Neural cell (in vitro differentiated cells): ENCODE results near the gene USP31. TPM values are rescaled to one million over a fixed set of nuclear protein-coding genes. Genes with fewer than 3 reads are reported as not detected.

Experiments used
- H2AFZ ChIP-seq: fragments of 200-600, 300-800 bp; sonication (generic), shearing (Covaris generic); 2 replicates; pipeline ENCODE4 v1.6.0; 2014; ENCODE audit warnings: low read depth, mild to moderate bottlenecking, antibody characterized with exemption, low read length, moderate library complexity
- H3F3A ChIP-seq: fragments of 200-600 bp; shearing (Covaris generic); 2 replicates; pipeline ENCODE4 v1.6.1; 2016; ENCODE audit warnings: mild to moderate bottlenecking, moderate library complexity, mixed read lengths, antibody characterized with exemption, low read length; ENCODE audit not compliant: insufficient read depth, poor library complexity, severe bottlenecking
- H3K27ac ChIP-seq: fragments of 200-600, 300-800 bp; sonication (generic), shearing (Covaris generic); 2 replicates; pipeline ENCODE4 v1.5.1; 2014; ENCODE audit warnings: mild to moderate bottlenecking, low read length, moderate library complexity
- H3K27me3 ChIP-seq: fragments of 300-800, 200-600 bp; sonication (generic), shearing (Covaris generic); 2 replicates; pipeline ENCODE4 v1.6.0; 2014; ENCODE audit warnings: mild to moderate bottlenecking, low read depth, low read length, moderate library complexity; ENCODE audit not compliant: insufficient read depth
- H3K36me3 ChIP-seq: fragments of 300-800, 200-600 bp; sonication (generic), shearing (Covaris generic); 2 replicates; pipeline ENCODE4 v1.5.1; 2014; ENCODE audit warnings: mild to moderate bottlenecking, antibody characterized with exemption, low read length, moderate library complexity; ENCODE audit not compliant: insufficient read depth
- H3K4me2 ChIP-seq: fragments of 300-800, 200-600 bp; sonication (generic), shearing (Covaris generic); 2 replicates; pipeline ENCODE4 v1.6.0; 2014; ENCODE audit warnings: mild to moderate bottlenecking, low read length
- H3K4me3 ChIP-seq: fragments of 300-800, 200-600 bp; sonication (generic), shearing (Covaris generic); 2 replicates; pipeline ENCODE4 v1.5.1; 2014; ENCODE audit warnings: mild to moderate bottlenecking, low read length, moderate library complexity
- H3K79me2 ChIP-seq: fragments of 200-600 bp; shearing (Covaris generic); replicated peaks from 2 replicates; pipeline ENCODE4 v1.6.0; 2014; ENCODE audit warnings: mild to moderate bottlenecking, low read length, moderate library complexity; ENCODE audit not compliant: insufficient read depth
- H3K9ac ChIP-seq: fragments of 300-800, 200-600 bp; sonication (generic), shearing (Covaris generic); 2 replicates; pipeline ENCODE4 v1.6.1; 2016; ENCODE audit warnings: mild to moderate bottlenecking, low read length, mixed read lengths
- H3K9me2 ChIP-seq: fragments of 200-600 bp; shearing (Covaris generic); 2 replicates; pipeline ENCODE4 v1.6.1; 2016; ENCODE audit warnings: mild to moderate bottlenecking, low read length, mixed read lengths; ENCODE audit not compliant: insufficient read depth
- H3K9me3 ChIP-seq: fragments of 200-600, 300-800 bp; sonication (generic), shearing (Covaris generic); 2 replicates; pipeline ENCODE4 v1.6.1; 2016; ENCODE audit warnings: mild to moderate bottlenecking, mixed run types, low read length, moderate library complexity, mixed read lengths
- H4K20me1 ChIP-seq: fragments of 200-600 bp; shearing (Covaris generic); 2 replicates; pipeline ENCODE4 v1.6.1; 2016; ENCODE audit warnings: mild to moderate bottlenecking, mixed run types; ENCODE audit not compliant: insufficient read depth
- CTCF ChIP-seq: fragments of 450-650 bp; IDR thresholded peaks from 2 replicates; pipeline ENCODE4 v1.5.1; 2014; ENCODE audit warnings: antibody characterized with exemption, mild to moderate bottlenecking, moderate library complexity; ENCODE audit not compliant: poor library complexity, severe bottlenecking
- EP300 ChIP-seq: fragments of 450-650 bp; conservative IDR thresholded peaks from 2 replicates; pipeline ENCODE4 v1.6.1; 2014; ENCODE audit warnings: antibody characterized with exemption, mild to moderate bottlenecking, moderate library complexity; ENCODE audit not compliant: poor library complexity, severe bottlenecking
- EZH2 ChIP-seq: fragments of 200-600, 300-800 bp; shearing (Covaris generic), sonication (generic); IDR thresholded peaks from 2 replicates; pipeline ENCODE4 v1.6.1; 2014; ENCODE audit warnings: antibody characterized with exemption, low read length, borderline replicate concordance, mild to moderate bottlenecking; ENCODE audit not compliant: insufficient read depth, poor library complexity, severe bottlenecking
- MXI1 ChIP-seq: fragments of 450-650 bp; conservative IDR thresholded peaks from 2 replicates; pipeline ENCODE4 v1.6.1; 2014; ENCODE audit warnings: antibody characterized with exemption, mild to moderate bottlenecking; ENCODE audit not compliant: poor library complexity, severe bottlenecking
- POLR2AphosphoS5 ChIP-seq: IDR thresholded peaks from 2 replicates; pipeline ENCODE4 v1.6.1; 2012
- RAD21 ChIP-seq: fragments of 450-650 bp; conservative IDR thresholded peaks from 2 replicates; pipeline ENCODE4 v1.6.1; 2014; ENCODE audit warnings: antibody characterized with exemption, mild to moderate bottlenecking, moderate library complexity
- SMC3 ChIP-seq: fragments of 450-650 bp; conservative IDR thresholded peaks from 2 replicates; pipeline ENCODE4 v1.6.1; 2014; ENCODE audit warnings: antibody characterized with exemption, mild to moderate bottlenecking, moderate library complexity; ENCODE audit not compliant: poor library complexity
- TAF1 ChIP-seq: IDR thresholded peaks from 2 replicates; pipeline ENCODE4 v1.6.1; 2012; ENCODE audit warnings: low read depth
- polyA plus RNA-seq: library from polyadenylated mRNA; depleted of rRNA; stranded (reverse); fragments of >200 nt; gene quantifications from 2 replicates; pipeline ENCODE4 v1.2.3, GENCODE V29; 2014
- TF ChIP-seq, protein P1 (sequence below): IDR thresholded peaks from 2 replicates; pipeline ENCODE4 v1.6.1; 2012; ENCODE audit warnings: borderline replicate concordance

The USP31 gene
- polyA plus RNA-seq, 1 donor from 2014 or later: 5.8 TPM

- no peaks in the 10 kb centered on the region for H3K9me3 ChIP-seq
- no peak overlapping the region for H3K4me2 ChIP-seq
- H3K36me3 ChIP-seq: no peaks in the 10 kb centered on the region
- no peaks in the 10 kb centered on the region for H3K27me3 ChIP-seq
- no peak overlapping the region for H3K27ac ChIP-seq
- TF ChIP-seq EZH2 (no peak), POLR2AphosphoS5 (no peak), CTCF (no peak), EP300 (no peak), RAD21 (no peak), SMC3 (no peak), TAF1 (no peak), MXI1 (no peak)
- TF ChIP-seq, protein P1, sequence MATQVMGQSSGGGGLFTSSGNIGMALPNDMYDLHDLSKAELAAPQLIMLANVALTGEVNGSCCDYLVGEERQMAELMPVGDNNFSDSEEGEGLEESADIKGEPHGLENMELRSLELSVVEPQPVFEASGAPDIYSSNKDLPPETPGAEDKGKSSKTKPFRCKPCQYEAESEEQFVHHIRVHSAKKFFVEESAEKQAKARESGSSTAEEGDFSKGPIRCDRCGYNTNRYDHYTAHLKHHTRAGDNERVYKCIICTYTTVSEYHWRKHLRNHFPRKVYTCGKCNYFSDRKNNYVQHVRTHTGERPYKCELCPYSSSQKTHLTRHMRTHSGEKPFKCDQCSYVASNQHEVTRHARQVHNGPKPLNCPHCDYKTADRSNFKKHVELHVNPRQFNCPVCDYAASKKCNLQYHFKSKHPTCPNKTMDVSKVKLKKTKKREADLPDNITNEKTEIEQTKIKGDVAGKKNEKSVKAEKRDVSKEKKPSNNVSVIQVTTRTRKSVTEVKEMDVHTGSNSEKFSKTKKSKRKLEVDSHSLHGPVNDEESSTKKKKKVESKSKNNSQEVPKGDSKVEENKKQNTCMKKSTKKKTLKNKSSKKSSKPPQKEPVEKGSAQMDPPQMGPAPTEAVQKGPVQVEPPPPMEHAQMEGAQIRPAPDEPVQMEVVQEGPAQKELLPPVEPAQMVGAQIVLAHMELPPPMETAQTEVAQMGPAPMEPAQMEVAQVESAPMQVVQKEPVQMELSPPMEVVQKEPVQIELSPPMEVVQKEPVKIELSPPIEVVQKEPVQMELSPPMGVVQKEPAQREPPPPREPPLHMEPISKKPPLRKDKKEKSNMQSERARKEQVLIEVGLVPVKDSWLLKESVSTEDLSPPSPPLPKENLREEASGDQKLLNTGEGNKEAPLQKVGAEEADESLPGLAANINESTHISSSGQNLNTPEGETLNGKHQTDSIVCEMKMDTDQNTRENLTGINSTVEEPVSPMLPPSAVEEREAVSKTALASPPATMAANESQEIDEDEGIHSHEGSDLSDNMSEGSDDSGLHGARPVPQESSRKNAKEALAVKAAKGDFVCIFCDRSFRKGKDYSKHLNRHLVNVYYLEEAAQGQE: no peak
- H2AFZ ChIP-seq: no peak overlapping the region
- no peaks in the 10 kb centered on the region for H3K9me2 ChIP-seq
- H3K79me2 ChIP-seq: no peaks in the 10 kb centered on the region
- H4K20me1 ChIP-seq: no peaks in the 10 kb centered on the region
- no peak overlapping the region for H3K4me3 ChIP-seq
- no peaks in the 10 kb centered on the region for H3F3A ChIP-seq
- no peak overlapping the region for H3K9ac ChIP-seq
These were observed 14.7 kb upstream of the USP31 start for GRCh38 chr16:23163921-23164320.

DNA sequence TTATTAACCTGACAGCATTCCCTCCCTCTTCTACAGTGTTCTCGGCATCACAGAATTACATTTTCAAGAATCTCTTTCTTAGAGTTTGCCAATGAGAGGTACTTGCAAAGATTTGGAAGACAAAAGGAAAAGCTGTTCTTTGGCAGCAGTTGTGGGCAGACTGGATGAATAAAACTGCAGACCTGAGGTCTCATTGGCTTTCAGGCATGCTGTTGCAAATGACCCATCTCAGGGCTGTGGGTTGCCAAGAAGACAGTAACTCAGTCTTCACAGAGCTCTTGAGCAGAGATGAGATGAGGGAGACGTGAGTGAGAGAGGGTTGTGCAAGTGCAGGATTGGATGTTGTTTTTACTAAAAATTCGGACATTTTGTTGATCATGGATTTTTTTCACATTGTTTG is 11.3 kb upstream of the USP31 start:
- H3F3A ChIP-seq: no peaks in the 10 kb centered on the region
- no peak for TF ChIP-seq CTCF
- TF ChIP-seq, protein P1: no peak
- TF ChIP-seq RAD21: no peak
- TF ChIP-seq POLR2AphosphoS5: no peak
- TF ChIP-seq TAF1: no peak
- no peak for TF ChIP-seq EP300
- no peak for TF ChIP-seq MXI1
- TF ChIP-seq SMC3: no peak
- no peaks in the 10 kb centered on the region for H3K9me2 ChIP-seq
- no peak overlapping the region for H3K4me3 ChIP-seq
- no peaks in the 10 kb centered on the region for H3K36me3 ChIP-seq
- H3K9me3 ChIP-seq: no peaks in the 10 kb centered on the region
- H3K27me3 ChIP-seq: no peaks in the 10 kb centered on the region
- no peak overlapping the region for H3K9ac ChIP-seq
- no peak overlapping the region for H2AFZ ChIP-seq
- H3K79me2 ChIP-seq: no peaks in the 10 kb centered on the region
- H3K4me2 ChIP-seq: no peak overlapping the region
- no peaks in the 10 kb centered on the region for H4K20me1 ChIP-seq
- H3K27ac ChIP-seq: no peak overlapping the region
